ENCODE results near the gene KCNK10. TPM values are rescaled to one million over a fixed set of nuclear protein-coding genes. Genes with fewer than 3 reads are reported as not detected.

Gene KCNK10
- total and polyA plus RNA-seq, 2 of the 8 experiments (the other 6 are each of a cell fraction or from before 2014, with no cell fraction given) = 0.45 to 0.63 TPM

DNA sequence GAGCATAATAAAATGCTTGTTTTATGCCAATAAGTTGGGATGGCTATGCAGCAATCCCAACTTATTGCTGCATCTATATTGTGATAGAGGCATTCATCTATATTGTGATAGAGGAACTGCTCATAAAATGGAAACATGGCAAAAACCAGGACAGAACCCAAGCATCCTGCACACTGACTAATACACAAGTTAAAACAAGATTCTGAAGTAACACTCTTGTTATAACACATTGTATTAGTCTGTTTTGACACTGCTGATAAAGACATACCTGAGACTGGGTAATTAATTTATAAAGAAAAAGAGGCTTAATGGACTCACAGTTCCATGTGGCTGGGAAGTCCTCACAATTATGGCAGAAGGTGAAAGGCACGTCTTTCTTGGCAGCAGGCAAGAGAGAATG, 36.8 kb downstream of the KCNK10 start (continued):
- TF ChIP-seq NRF1 (IDR thresholded peaks at IDR 0.05; ENCODE audit: low read depth, low read length) = no peak
- TF ChIP-seq CBX5 (IDR thresholded peaks at IDR 0.05; ENCODE audit: low read depth, low read length) = no peak
- TF ChIP-seq POU5F1 (IDR thresholded peaks at IDR 0.05; ENCODE audit: low read depth, low read length) = no peak
- TF ChIP-seq, protein P1, sequence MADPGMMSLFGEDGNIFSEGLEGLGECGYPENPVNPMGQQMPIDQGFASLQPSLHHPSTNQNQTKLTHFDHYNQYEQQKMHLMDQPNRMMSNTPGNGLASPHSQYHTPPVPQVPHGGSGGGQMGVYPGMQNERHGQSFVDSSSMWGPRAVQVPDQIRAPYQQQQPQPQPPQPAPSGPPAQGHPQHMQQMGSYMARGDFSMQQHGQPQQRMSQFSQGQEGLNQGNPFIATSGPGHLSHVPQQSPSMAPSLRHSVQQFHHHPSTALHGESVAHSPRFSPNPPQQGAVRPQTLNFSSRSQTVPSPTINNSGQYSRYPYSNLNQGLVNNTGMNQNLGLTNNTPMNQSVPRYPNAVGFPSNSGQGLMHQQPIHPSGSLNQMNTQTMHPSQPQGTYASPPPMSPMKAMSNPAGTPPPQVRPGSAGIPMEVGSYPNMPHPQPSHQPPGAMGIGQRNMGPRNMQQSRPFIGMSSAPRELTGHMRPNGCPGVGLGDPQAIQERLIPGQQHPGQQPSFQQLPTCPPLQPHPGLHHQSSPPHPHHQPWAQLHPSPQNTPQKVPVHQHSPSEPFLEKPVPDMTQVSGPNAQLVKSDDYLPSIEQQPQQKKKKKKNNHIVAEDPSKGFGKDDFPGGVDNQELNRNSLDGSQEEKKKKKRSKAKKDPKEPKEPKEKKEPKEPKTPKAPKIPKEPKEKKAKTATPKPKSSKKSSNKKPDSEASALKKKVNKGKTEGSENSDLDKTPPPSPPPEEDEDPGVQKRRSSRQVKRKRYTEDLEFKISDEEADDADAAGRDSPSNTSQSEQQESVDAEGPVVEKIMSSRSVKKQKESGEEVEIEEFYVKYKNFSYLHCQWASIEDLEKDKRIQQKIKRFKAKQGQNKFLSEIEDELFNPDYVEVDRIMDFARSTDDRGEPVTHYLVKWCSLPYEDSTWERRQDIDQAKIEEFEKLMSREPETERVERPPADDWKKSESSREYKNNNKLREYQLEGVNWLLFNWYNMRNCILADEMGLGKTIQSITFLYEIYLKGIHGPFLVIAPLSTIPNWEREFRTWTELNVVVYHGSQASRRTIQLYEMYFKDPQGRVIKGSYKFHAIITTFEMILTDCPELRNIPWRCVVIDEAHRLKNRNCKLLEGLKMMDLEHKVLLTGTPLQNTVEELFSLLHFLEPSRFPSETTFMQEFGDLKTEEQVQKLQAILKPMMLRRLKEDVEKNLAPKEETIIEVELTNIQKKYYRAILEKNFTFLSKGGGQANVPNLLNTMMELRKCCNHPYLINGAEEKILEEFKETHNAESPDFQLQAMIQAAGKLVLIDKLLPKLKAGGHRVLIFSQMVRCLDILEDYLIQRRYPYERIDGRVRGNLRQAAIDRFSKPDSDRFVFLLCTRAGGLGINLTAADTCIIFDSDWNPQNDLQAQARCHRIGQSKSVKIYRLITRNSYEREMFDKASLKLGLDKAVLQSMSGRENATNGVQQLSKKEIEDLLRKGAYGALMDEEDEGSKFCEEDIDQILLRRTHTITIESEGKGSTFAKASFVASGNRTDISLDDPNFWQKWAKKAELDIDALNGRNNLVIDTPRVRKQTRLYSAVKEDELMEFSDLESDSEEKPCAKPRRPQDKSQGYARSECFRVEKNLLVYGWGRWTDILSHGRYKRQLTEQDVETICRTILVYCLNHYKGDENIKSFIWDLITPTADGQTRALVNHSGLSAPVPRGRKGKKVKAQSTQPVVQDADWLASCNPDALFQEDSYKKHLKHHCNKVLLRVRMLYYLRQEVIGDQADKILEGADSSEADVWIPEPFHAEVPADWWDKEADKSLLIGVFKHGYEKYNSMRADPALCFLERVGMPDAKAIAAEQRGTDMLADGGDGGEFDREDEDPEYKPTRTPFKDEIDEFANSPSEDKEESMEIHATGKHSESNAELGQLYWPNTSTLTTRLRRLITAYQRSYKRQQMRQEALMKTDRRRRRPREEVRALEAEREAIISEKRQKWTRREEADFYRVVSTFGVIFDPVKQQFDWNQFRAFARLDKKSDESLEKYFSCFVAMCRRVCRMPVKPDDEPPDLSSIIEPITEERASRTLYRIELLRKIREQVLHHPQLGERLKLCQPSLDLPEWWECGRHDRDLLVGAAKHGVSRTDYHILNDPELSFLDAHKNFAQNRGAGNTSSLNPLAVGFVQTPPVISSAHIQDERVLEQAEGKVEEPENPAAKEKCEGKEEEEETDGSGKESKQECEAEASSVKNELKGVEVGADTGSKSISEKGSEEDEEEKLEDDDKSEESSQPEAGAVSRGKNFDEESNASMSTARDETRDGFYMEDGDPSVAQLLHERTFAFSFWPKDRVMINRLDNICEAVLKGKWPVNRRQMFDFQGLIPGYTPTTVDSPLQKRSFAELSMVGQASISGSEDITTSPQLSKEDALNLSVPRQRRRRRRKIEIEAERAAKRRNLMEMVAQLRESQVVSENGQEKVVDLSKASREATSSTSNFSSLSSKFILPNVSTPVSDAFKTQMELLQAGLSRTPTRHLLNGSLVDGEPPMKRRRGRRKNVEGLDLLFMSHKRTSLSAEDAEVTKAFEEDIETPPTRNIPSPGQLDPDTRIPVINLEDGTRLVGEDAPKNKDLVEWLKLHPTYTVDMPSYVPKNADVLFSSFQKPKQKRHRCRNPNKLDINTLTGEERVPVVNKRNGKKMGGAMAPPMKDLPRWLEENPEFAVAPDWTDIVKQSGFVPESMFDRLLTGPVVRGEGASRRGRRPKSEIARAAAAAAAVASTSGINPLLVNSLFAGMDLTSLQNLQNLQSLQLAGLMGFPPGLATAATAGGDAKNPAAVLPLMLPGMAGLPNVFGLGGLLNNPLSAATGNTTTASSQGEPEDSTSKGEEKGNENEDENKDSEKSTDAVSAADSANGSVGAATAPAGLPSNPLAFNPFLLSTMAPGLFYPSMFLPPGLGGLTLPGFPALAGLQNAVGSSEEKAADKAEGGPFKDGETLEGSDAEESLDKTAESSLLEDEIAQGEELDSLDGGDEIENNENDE (IDR thresholded peaks at IDR 0.05; ENCODE audit: insufficient replicate concordance, low read length) = no peak

Data from H1 (cell line).